Measurements from ENCODE around the gene TRAF2. TPM values are rescaled to one million over a fixed set of nuclear protein-coding genes. Genes with fewer than 3 reads are reported as not detected.
A peak's percentile ranks its signal among the peaks of the same experiment; 100 is the strongest.

TRAF2 gene
- polyA plus RNA-seq, 6 donors from 2014 or later, result 13.2 to 29.9 (median 18.4) TPM

DNA sequence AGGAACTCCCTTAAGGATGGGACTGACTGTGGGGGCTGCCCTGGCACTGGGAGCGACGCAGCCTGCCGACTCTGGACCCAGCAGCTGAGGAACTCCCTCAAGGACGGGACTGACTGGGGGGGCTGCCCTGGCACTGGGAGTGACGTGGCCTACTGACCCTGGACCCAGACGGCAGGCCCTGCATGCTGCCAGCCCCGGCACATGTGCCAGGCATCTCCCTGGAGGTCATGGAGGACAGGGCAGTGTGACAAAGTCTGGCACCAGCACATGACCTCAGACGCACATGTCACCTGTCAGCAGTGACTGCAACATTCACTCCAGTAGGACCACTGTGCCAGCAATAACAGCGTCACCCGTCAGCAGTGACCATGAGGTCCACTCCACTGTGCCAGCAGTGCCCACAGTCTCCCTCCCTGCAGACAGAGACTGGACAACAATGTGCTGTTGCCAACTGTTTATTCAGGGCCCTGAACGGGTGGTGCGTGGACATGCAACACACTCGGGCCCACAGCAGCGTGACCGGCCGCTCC lies 53.7 kb downstream of the TRAF2 start:
- ATAC-seq (ENCODE audit: low read depth in 2 of 2) (no peak), DNase-seq (no peak)
- peaks cover 4 to 6% of the 10 kb centered on the region in 2 donors for H3K36me3 Mint-ChIP-seq
- no peaks in the 10 kb centered on the region for H3K27me3 Mint-ChIP-seq
- H3K4me3 Mint-ChIP-seq, result no peak overlapping the region
- H3K9me3 Mint-ChIP-seq, result no peaks in the 10 kb centered on the region
- H3K4me1 Mint-ChIP-seq, result peaks cover 6 to 18% (median 12%) of the 10 kb centered on the region in 3 donors
- no peak overlapping the region for H3K27ac Mint-ChIP-seq

DNA sequence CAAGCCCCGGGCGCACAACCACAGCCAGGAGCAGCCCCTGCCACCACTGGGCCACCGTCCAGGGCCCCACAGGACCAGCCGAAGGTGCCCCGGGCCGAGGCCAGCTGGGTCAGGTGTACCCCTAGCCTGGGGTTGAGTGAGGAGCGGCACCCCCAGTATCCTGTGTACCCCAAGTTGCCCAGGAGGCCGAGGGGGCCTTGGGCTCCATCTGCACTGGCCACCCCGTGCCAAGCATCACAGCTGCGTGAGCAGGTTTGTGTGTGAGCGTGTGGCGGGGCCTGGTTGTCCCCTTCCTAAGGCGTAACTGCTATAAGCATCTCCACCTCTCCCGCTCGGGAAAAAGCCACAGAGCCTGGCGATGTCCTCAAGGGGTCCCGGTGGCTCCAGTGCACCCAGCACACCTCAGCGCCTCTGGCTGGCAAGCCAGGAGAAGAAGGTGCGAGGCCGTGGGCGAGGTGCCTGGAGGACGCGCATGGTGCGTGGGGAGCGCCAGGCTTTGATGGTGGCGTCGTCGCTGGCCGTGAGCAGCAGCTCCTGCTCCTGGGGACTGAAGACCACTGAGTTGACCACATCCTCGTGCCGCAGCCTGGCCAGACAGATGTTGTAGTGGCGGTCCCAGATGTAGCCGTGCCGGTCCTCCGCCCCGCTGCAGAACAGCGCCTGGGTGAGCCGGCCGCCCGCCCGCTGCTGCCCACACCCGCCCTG lies 54.4 kb downstream of the TRAF2 start:
- Mint-ChIP-seq H3K9me3 (no peaks in the 10 kb centered on the region), H3K4me1 (peaks cover 6 to 18% (median 12%) of the 10 kb centered on the region in 3 donors), H3K4me3 (no peak overlapping the region), H3K27ac (no peak overlapping the region), H3K36me3 (peaks cover 4 to 6% of the 10 kb centered on the region in 2 donors), H3K27me3 (no peaks in the 10 kb centered on the region)
- ATAC-seq (ENCODE audit: low read depth in 2 of 2), result no peak
- no peak for DNase-seq

DNA sequence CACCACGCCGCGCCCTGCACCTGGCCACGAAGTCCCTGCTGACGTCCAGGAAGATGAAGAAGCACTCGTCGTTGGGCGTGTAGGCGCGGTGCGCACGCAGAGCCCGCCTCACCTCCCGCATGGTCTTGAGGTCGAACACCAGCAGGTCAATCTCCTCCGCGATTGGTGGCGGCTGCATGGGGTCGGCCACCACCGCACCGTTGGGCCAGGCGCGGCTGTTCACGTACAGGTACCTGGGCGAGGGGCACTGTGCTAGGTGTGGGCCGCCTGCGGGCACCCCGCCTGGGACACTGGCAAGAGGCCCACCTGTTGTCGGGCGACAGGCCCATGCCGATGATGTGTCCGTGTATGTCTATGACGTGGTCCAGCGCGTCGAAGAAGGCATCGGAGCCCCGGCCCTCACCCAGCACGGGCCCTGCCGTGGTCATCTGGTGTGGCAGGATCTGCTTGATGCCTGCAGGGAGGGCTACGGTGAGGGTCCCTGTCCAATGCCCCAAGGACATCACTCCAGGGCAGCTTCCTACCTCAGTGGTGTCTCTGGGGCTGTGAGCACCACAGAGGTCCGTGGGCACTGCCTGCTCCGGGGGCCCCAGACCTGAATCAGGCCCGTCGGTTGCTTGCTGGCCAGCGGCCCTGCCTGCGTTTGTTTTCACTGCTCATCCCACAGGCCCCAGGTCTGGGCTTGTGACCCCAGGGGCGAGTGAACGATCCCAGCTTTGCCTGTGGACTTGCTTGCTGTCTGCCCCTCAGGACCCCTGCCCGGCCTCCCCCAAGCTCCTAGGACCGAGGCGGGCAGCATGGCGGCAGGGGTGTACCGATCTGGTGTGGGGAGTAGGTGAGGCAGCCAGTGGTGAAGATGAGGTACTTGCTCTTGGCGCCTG lies 55.2 kb downstream of the TRAF2 start:
- peak overlapping the region in 1 of 6 donors; percentile 56 for H3K27ac Mint-ChIP-seq
- DNase-seq (no peak), ATAC-seq (ENCODE audit: low read depth in 2 of 2) (no peak)
- no peaks in the 10 kb centered on the region for H3K27me3 Mint-ChIP-seq
- no peaks in the 10 kb centered on the region for H3K9me3 Mint-ChIP-seq
- peaks cover 6 to 14% (median 12%) of the 10 kb centered on the region in 3 donors for H3K4me1 Mint-ChIP-seq
- H3K36me3 Mint-ChIP-seq, result peaks cover 4 to 6% of the 10 kb centered on the region in 2 donors
- peak overlapping the region in 2 of 8 donors; percentile 15 to 21 for H3K4me3 Mint-ChIP-seq

DNA sequence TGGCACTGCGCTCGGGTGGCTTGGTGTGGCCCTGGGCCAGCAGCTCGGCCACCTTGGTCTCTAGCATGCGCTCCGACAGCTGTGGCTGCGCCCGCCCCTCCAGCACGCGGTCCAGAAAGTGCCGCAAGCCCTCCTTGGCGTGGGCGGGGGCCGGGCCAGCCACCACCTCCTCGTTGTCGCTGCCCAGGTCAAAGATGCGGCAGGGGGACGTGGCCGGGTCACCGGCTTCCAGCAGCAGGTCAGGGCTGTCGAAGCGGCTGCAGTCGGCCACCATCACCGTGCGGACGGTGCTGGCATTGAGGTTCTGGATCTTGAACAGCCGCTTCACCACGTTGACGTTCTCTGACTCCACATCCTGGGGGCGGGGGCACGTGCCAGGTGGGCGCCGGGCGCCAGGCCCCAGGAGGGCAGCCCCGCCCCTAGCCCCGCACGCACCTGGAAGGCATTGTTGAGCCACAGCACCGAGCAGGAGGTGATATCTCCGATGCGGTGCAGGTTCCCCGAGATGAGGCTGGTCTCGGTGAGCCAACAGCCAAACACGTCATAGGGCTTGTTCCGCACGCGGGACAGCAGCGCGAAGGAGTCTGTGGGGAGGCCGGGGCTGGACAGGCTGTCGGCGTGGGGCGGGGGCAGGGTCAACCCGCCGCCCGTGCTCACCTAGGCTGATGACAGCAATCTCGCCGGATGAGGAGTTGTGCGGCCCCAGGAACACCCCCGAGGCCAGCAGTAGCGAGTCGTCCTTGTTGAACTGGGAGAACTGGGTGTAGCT lies 56.0 kb downstream of the TRAF2 start:
- H3K27me3 Mint-ChIP-seq, result no peaks in the 10 kb centered on the region
- no peaks in the 10 kb centered on the region for H3K9me3 Mint-ChIP-seq
- ATAC-seq (ENCODE audit: low read depth in 2 of 2) (no peak), DNase-seq (no peak)
- H3K36me3 Mint-ChIP-seq, result peaks cover 4 to 6% of the 10 kb centered on the region in 2 donors
- H3K27ac Mint-ChIP-seq, result peak overlapping the region in 1 of 6 donors; percentile 56
- H3K4me1 Mint-ChIP-seq, result peaks cover 6 to 13% (median 8%) of the 10 kb centered on the region in 3 donors
- peak overlapping the region in 4 of 8 donors; percentile 15 to 80 (median 59) for H3K4me3 Mint-ChIP-seq

GRCh38 chr9:136942881-136943230 lies 56.5 kb downstream of the TRAF2 start:
- Mint-ChIP-seq H3K4me1 (peaks cover 6 to 13% (median 8%) of the 10 kb centered on the region in 3 donors), H3K27ac (peak overlapping the region in 3 of 6 donors; percentile 26 to 76 (median 42)), H3K36me3 (peaks cover 4 to 6% of the 10 kb centered on the region in 2 donors), H3K27me3 (no peaks in the 10 kb centered on the region), H3K9me3 (no peaks in the 10 kb centered on the region), H3K4me3 (peak overlapping the region in 4 of 8 donors; percentile 54 to 80 (median 65))
- DNase-seq (no peak), ATAC-seq (ENCODE audit: low read depth in 2 of 2) (no peak)

- Mint-ChIP-seq H3K9me3 (no peaks in the 10 kb centered on the region), H3K4me3 (peak overlapping the region; percentile 65 to 91 (median 77)), H3K36me3 (peaks cover 4 to 6% of the 10 kb centered on the region in 2 donors), H3K4me1 (peaks cover 6 to 13% (median 8%) of the 10 kb centered on the region in 3 donors), H3K27ac (peak overlapping the region in 3 of 6 donors; percentile 47 to 69 (median 62)), H3K27me3 (no peaks in the 10 kb centered on the region)
- peak; percentile 6 to 16 for ATAC-seq (ENCODE audit: low read depth in 2 of 2)
- peak; percentile 18 for DNase-seq
These were observed 57.2 kb downstream of the TRAF2 start for GRCh38 chr9:136943291-136944211.

- DNase-seq (no peak), ATAC-seq (ENCODE audit: low read depth in 2 of 2) (peak; percentile 42 to 49)
- H3K9me3 Mint-ChIP-seq, result no peaks in the 10 kb centered on the region
- H3K4me3 Mint-ChIP-seq, result peak overlapping the region in 4 of 8 donors; percentile 74 to 91 (median 78)
- H3K27me3 Mint-ChIP-seq, result no peaks in the 10 kb centered on the region
- H3K27ac Mint-ChIP-seq, result peak overlapping the region in 1 of 6 donors; percentile 47
- H3K4me1 Mint-ChIP-seq, result peaks cover 6 to 10% (median 10%) of the 10 kb centered on the region in 3 donors
- H3K36me3 Mint-ChIP-seq, result peaks cover under 1 to 4% of the 10 kb centered on the region in 2 donors
These were observed 57.8 kb downstream of the TRAF2 start for GRCh38 chr9:136944212-136944518.

- Mint-ChIP-seq H3K4me3 (peak within 1 kb of the TSS; percentile 73 to 91 (median 80)), H3K27me3 (no peaks in the 10 kb centered on the region), H3K9me3 (no peaks in the 10 kb centered on the region), H3K4me1 (peaks cover 8 to 10% (median 10%) of the 10 kb centered on the region in 3 donors), H3K36me3 (no peaks in the 10 kb centered on the region), H3K27ac (peak within 1 kb of the TSS in 5 of 6 donors; percentile 49 to 96 (median 87))
- ATAC-seq (ENCODE audit: low read depth in 2 of 2) (peak; percentile 81 to 84), DNase-seq (peak; percentile 96)
These were observed 58.4 kb downstream of the TRAF2 start, which contains the start of the genes C8G and FBXW5 for GRCh38 chr9:136944519-136945332. Gene C8G (plus strand): TSS chr9:136945243. CDS start chr9:136945321, 78 bp downstream. Gene FBXW5 (minus strand): TSS chr9:136944738. CDS start chr9:136944083, 655 bp downstream.

DNA sequence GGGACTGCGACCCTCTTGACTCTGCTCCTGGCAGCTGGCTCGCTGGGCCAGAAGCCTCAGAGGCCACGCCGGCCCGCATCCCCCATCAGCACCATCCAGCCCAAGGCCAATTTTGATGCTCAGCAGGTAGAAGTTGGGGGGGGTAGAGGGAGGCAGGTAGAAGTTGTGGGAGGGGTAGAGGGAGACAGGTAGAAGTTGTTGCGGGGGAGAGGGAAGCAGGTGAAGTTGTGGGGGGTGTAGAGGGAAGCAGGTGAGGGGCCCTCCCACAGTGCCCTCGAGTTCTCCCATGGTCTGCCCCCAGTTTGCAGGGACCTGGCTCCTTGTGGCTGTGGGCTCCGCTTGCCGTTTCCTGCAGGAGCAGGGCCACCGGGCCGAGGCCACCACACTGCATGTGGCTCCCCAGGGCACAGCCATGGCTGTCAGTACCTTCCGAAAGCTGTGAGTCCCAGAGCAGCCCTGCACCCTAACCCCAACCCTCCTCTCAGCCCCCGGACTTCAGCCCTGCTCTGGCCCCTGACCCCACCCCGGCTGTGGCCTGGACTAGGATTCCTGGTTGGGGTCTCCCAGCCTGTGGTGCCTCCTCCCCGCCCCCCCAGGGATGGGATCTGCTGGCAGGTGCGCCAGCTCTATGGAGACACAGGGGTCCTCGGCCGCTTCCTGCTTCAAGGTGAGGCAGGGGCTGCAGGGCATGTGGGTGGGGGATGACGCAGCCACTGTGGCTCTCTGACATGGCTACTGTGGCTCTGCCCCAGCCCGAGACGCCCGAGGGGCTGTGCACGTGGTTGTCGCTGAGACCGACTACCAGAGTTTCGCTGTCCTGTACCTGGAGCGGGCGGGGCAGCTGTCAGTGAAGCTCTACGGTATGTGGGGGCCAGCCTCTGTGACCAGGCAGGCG lies 59.3 kb downstream of the TRAF2 start:
- Mint-ChIP-seq H3K27ac (no peak overlapping the region), H3K4me1 (peaks cover 10 to 19% (median 12%) of the 10 kb centered on the region in 3 donors), H3K27me3 (no peaks in the 10 kb centered on the region), H3K36me3 (no peaks in the 10 kb centered on the region), H3K4me3 (peak overlapping the region in 3 of 8 donors; percentile 53 to 74 (median 73)), H3K9me3 (no peaks in the 10 kb centered on the region)
- DNase-seq (no peak), ATAC-seq (ENCODE audit: low read depth in 2 of 2) (no peak)

DNA sequence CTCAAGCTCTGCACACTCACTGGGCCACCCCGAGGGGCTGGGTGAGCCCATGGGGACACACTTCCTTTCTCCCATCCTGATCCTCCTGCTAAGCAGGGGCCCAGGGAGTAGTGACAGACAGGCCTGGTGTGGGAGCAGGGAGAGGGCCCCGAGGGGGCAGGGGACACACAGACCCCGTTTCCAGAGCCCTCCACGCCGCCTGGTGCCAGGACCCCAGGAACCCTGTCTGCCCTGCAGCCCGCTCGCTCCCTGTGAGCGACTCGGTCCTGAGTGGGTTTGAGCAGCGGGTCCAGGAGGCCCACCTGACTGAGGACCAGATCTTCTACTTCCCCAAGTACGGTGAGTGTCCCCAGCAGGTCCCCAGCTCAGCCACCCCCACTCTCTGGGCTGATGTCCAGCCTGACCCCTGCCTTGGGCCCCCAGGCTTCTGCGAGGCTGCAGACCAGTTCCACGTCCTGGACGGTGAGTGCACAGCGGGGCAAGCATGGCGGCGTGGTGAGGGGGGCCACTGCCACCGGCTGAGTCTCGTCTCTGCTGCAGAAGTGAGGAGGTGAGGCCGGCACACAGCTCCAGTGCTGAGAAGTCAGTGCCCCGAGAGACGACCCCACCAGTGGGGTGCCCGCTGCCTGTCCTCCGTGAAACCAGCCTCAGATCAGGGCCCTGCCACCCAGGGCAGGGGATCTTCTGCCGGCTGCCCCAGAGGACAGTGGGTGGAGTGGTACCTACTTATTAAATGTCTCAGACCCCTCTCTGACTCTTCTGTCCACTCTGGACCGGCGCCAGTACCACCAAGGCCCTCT lies 60.1 kb downstream of the TRAF2 start:
- no peak for DNase-seq
- no peaks in the 10 kb centered on the region for H3K36me3 Mint-ChIP-seq

More for the DNA sequence above, 60.1 kb downstream of the TRAF2 start:
- no peak for ATAC-seq (ENCODE audit: low read depth in 2 of 2)
- Mint-ChIP-seq H3K27ac (no peak overlapping the region), H3K4me3 (peak overlapping the region in 2 of 8 donors; percentile 6 to 53), H3K27me3 (no peaks in the 10 kb centered on the region), H3K9me3 (no peaks in the 10 kb centered on the region), H3K4me1 (peaks cover 10 to 20% (median 12%) of the 10 kb centered on the region in 3 donors)

All from naive B cell (primary cell).